ENCODE results near the gene PHF21A. TPM values are rescaled to one million over a fixed set of nuclear protein-coding genes. Genes with fewer than 3 reads are reported as not detected.
"Not testable (repeated sequence)": the region's sequence is repeated elsewhere in the genome, so short reads cannot be mapped to it uniquely, and the experiment has no call there.

The PHF21A gene
- total RNA-seq, 2 donors from 2014 or later: 50.3 to 64.3 TPM

GRCh38 chr11:45905095-45905494 is 216.2 kb downstream of the PHF21A start:
- DNase-seq (ENCODE audit: low spot score) (no peak), ATAC-seq (no peak)
- Mint-ChIP-seq H3K9me3 (no peaks in the 10 kb centered on the region), H3K4me1 (ENCODE audit: low read depth in 2 of 2) (peaks cover 12 to 19% of the 10 kb centered on the region in 2 donors), H3K27me3 (peaks cover 0 to 4% of the 10 kb centered on the region in 2 donors), H3K4me3 (no peak overlapping the region), H3K36me3 (no peaks in the 10 kb centered on the region), H3K27ac (no peak overlapping the region)

GRCh38 chr11:45904309-45904915 is 216.8 kb downstream of the PHF21A start:
- ATAC-seq: no peak
- H3K27me3 Mint-ChIP-seq: peaks cover 0 to 4% of the 10 kb centered on the region in 2 donors
- H3K36me3 Mint-ChIP-seq: no peaks in the 10 kb centered on the region
- H3K4me1 Mint-ChIP-seq (ENCODE audit: low read depth in 2 of 2): peaks cover 12 to 19% of the 10 kb centered on the region in 2 donors
- DNase-seq (ENCODE audit: low spot score): no peak
- H3K9me3 Mint-ChIP-seq: no peaks in the 10 kb centered on the region
- no peak overlapping the region for H3K4me3 Mint-ChIP-seq
- H3K27ac Mint-ChIP-seq: no peak overlapping the region

GRCh38 chr11:45902452-45903380 is 218.5 kb downstream of the PHF21A start:
- peaks cover 0 to 7% of the 10 kb centered on the region in 2 donors for H3K27me3 Mint-ChIP-seq
- H3K4me3 Mint-ChIP-seq: no peak overlapping the region
- H3K27ac Mint-ChIP-seq: no peak overlapping the region
- ATAC-seq (no peak), DNase-seq (ENCODE audit: low spot score) (no peak)
- H3K4me1 Mint-ChIP-seq (ENCODE audit: low read depth in 2 of 2): peaks cover 5 to 12% of the 10 kb centered on the region in 2 donors
- H3K36me3 Mint-ChIP-seq: no peaks in the 10 kb centered on the region
- H3K9me3 Mint-ChIP-seq: no peaks in the 10 kb centered on the region

GRCh38 chr11:45901626-45902025 is 219.6 kb downstream of the PHF21A start:
- Mint-ChIP-seq H3K27ac (no peak overlapping the region), H3K36me3 (no peaks in the 10 kb centered on the region), H3K27me3 (peaks cover 0 to 7% of the 10 kb centered on the region in 2 donors), H3K9me3 (no peaks in the 10 kb centered on the region), H3K4me1 (ENCODE audit: low read depth in 2 of 2) (peaks cover 5 to 9% of the 10 kb centered on the region in 2 donors), H3K4me3 (no peak overlapping the region)
- ATAC-seq: no peak
- DNase-seq (ENCODE audit: low spot score): no peak

DNA sequence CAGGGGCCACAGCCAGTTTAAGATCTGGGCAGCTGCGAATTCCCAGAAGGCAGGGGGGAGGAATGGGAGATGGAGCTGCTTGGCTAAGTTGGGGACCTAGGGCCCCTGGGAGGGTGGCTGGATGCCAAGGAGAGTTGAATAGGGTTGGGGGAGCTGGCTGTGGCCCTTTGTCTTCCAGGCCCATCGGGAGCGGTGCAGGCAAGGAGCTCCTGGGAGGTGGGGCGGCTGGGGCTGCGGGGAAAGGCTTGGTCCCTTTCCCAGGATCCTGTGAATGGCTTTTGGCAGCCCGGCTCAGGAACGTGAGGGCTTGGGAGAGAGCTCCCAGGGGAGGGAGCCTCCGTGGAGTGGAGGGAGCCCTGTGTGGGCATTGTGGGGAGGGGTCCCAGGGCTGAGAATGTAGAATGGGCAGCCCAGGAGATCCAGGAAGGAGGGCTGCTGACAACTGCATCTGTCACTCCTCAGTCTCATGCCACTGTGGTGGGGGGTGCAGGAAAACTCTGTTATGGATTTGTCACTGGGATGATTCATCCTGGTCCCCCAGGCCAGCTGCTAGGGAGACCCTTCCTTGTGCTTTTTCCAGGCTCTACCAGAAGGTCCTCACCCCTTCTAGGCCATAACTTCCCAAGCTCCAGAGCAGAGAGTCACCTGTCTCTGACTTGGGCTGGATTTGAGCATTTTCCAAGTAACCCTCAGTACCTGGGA is 220.2 kb downstream of the PHF21A start:
- H3K4me1 Mint-ChIP-seq (ENCODE audit: low read depth in 2 of 2): peaks cover 0 to 4% of the 10 kb centered on the region in 2 donors
- DNase-seq (ENCODE audit: low spot score): no peak
- H3K27me3 Mint-ChIP-seq: peaks cover 0 to 7% of the 10 kb centered on the region in 2 donors

GRCh38 chr11:45900175-45900800 is 221.0 kb downstream of the PHF21A start:
- not testable (repeated sequence) for H3K4me1 Mint-ChIP-seq (ENCODE audit: low read depth in 2 of 2); DNase-seq (ENCODE audit: low spot score); ATAC-seq; H3K27ac Mint-ChIP-seq; H3K27me3 Mint-ChIP-seq; H3K9me3 Mint-ChIP-seq; H3K36me3 Mint-ChIP-seq
- H3K4me3 Mint-ChIP-seq: peak overlapping the region; percentile 65

More for the DNA sequence above, 220.2 kb downstream of the PHF21A start:
- H3K36me3 Mint-ChIP-seq: no peaks in the 10 kb centered on the region
- H3K4me3 Mint-ChIP-seq: peak overlapping the region; percentile 65
- H3K9me3 Mint-ChIP-seq: no peaks in the 10 kb centered on the region
- ATAC-seq: no peak
- no peak overlapping the region for H3K27ac Mint-ChIP-seq

- DNase-seq (ENCODE audit: low spot score) (peak; percentile 78), ATAC-seq (peak; percentile 81 to 88)
- H3K4me3 Mint-ChIP-seq: peak overlapping the region; percentile 53
- H3K27me3 Mint-ChIP-seq: peaks cover 0 to 11% of the 10 kb centered on the region in 2 donors
- no peaks in the 10 kb centered on the region for H3K36me3 Mint-ChIP-seq
- no peaks in the 10 kb centered on the region for H3K9me3 Mint-ChIP-seq
- H3K27ac Mint-ChIP-seq: no peak overlapping the region
- peaks cover 0 to 4% of the 10 kb centered on the region in 2 donors for H3K4me1 Mint-ChIP-seq (ENCODE audit: low read depth in 2 of 2)
Observed at GRCh38 chr11:45899448-45900174, 221.6 kb downstream of the PHF21A start.

DNA sequence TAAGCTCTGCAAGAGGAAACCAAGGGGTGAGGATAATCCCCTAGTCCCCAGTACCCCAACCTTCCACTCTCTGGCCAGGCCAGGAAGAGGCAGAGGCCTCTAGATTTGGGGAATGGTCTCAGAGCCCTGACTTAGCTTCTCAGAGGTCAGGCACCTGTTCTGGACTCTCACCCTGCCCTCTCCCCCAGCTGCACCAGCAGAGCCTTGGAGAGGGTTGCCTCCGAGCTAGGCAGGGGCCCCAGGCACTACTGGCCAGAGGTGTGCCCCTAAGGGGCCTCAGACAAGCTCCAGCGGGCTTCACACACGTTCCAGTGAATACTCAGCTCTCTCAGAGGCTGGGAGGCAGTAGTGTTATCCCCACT is 222.2 kb downstream of the PHF21A start:
- H3K9me3 Mint-ChIP-seq: no peaks in the 10 kb centered on the region
- DNase-seq (ENCODE audit: low spot score): no peak
- peak overlapping the region; percentile 53 for H3K4me3 Mint-ChIP-seq
- H3K27ac Mint-ChIP-seq: no peak overlapping the region
- H3K36me3 Mint-ChIP-seq: no peaks in the 10 kb centered on the region
- peaks cover 0 to 13% of the 10 kb centered on the region in 2 donors for H3K27me3 Mint-ChIP-seq
- no peak for ATAC-seq
- H3K4me1 Mint-ChIP-seq (ENCODE audit: low read depth in 2 of 2): peaks cover 0 to 4% of the 10 kb centered on the region in 2 donors

DNA sequence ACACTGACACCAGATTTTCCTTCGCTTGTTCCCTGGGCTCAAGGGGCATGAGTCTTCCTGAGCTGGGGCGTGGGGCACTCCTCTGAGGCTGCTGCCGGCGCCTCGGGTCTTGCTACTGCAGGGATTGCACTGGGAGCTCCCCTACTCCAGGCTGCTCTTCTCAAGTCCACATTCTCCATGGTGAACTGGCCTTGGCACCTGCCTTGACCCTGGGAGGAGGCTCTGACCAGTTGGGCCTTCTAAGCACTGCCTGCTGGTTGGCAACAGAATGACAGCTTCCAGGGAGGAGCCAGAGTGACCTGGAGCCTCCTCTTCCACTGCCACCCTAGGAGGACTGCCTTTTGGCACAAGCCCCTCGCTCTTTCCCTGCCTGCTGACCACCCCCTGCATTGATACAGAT is 223.7 kb downstream of the PHF21A start:
- no peaks in the 10 kb centered on the region for H3K9me3 Mint-ChIP-seq
- peaks cover 0 to 13% of the 10 kb centered on the region in 2 donors for H3K27me3 Mint-ChIP-seq
- peaks cover 0 to 4% of the 10 kb centered on the region in 2 donors for H3K4me1 Mint-ChIP-seq (ENCODE audit: low read depth in 2 of 2)
- DNase-seq (ENCODE audit: low spot score): no peak
- ATAC-seq: no peak
- no peak overlapping the region for H3K27ac Mint-ChIP-seq
- no peaks in the 10 kb centered on the region for H3K36me3 Mint-ChIP-seq
- no peak overlapping the region for H3K4me3 Mint-ChIP-seq

GRCh38 chr11:45896422-45896984 is 224.8 kb downstream of the PHF21A start:
- Mint-ChIP-seq H3K9me3 (no peaks in the 10 kb centered on the region), H3K27ac (no peak overlapping the region), H3K4me1 (ENCODE audit: low read depth in 2 of 2) (peaks cover 0 to 4% of the 10 kb centered on the region in 2 donors), H3K4me3 (no peak overlapping the region), H3K27me3 (peaks cover 0 to 13% of the 10 kb centered on the region in 2 donors), H3K36me3 (no peaks in the 10 kb centered on the region)
- DNase-seq (ENCODE audit: low spot score) (no peak), ATAC-seq (no peak)

DNA sequence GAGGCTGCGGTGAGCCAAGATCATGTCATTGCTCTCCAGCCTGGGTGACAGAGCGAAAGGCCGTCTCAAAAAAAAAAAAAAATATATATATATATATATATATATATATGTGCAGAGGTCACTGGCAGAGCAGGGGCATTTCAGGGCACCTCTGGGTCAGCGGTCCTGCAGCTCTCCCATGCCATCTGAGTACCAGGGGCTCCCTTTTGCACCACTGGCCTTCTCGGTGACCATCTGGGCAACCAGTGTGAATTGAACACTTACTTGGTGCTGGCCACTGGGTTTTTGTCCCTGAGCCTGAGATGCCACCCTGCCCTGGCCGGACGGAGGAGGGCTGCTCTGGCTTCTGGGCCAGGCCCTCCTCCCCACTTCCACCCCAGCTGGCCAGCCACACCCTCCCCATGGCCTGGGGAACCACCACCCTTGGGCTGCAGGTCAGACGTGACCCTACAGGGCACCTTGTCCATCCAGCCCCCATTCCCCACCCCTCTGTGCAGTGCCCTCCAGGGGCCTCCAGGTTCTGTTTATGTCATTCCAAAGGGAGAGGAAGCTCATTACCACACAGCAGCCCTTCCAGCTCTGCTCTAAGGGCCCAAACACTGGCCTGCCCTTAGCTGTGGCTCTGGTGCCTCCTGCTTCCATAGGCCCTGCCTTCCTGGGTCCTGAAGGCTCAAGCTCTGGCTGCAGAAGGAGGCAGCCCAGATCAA is 225.5 kb downstream of the PHF21A start:
- ATAC-seq: no peak
- Mint-ChIP-seq H3K9me3 (no peaks in the 10 kb centered on the region), H3K4me1 (ENCODE audit: low read depth in 2 of 2) (peaks cover 0 to 3% of the 10 kb centered on the region in 2 donors), H3K36me3 (no peaks in the 10 kb centered on the region), H3K27ac (no peak overlapping the region), H3K4me3 (no peak overlapping the region), H3K27me3 (peaks cover 0 to 13% of the 10 kb centered on the region in 2 donors)
- no peak for DNase-seq (ENCODE audit: low spot score)

- ATAC-seq: no peak
- no peak overlapping the region for H3K27ac Mint-ChIP-seq
Observed at GRCh38 chr11:45894555-45895247, 226.6 kb downstream of the PHF21A start.

More at GRCh38 chr11:45894555-45895247, 226.6 kb downstream of the PHF21A start:
- no peak for DNase-seq (ENCODE audit: low spot score)
- Mint-ChIP-seq H3K4me1 (ENCODE audit: low read depth in 2 of 2) (no peaks in the 10 kb centered on the region), H3K4me3 (no peak overlapping the region), H3K9me3 (no peaks in the 10 kb centered on the region), H3K27me3 (peaks cover 0 to 9% of the 10 kb centered on the region in 2 donors), H3K36me3 (no peaks in the 10 kb centered on the region)
